Activated naive CD8-positive, alpha-beta T cell treated with anti-CD3 and anti-CD28 coated beads, Interleukin-2, amount 10 ng/mL, durations not matched to agents 7 days and 5 days (primary cell): ENCODE measurements around the gene WDR41. TPM values are rescaled to one million over a fixed set of nuclear protein-coding genes. Genes with fewer than 3 reads are reported as not detected.
"Not testable (repeated sequence)": the region's sequence is repeated elsewhere in the genome, so short reads cannot be mapped to it uniquely, and the experiment has no call there.

Experiments used
- ATAC-seq: fragments of 150-1000 bp; cut with Tn5 transposase; one replicate; pipeline ENCODE4 v1.10.0; 2021; ENCODE audit warnings: low read depth, moderate library complexity
- POLR2A ChIA-PET: fragments of 350-600 bp; sonication (Branson Sonifier 250); formaldehyde crosslinking; loops from one replicate; lab custom pipeline; 2021; ENCODE audit warnings: antibody characterized with exemption; lab: Charles Lee
- DNase-seq: peaks from one replicate; pipeline ENCODE4 v3.0.0; 2021
- H3K27ac Mint-ChIP-seq: one replicate; pipeline ENCODE4 v1.8.0; 2022; ENCODE audit warnings: mild to moderate bottlenecking, mixed read lengths
- H3K27me3 Mint-ChIP-seq: one replicate; pipeline ENCODE4 v1.8.0; 2022; ENCODE audit warnings: mild to moderate bottlenecking, moderate library complexity, mixed read lengths
- H3K36me3 Mint-ChIP-seq: one replicate; pipeline ENCODE4 v1.8.0; 2021; ENCODE audit warnings: mild to moderate bottlenecking, mixed read lengths
- H3K4me1 Mint-ChIP-seq: one replicate; pipeline ENCODE4 v1.8.0; 2021; ENCODE audit warnings: mixed read lengths
- H3K4me3 Mint-ChIP-seq: one replicate; pipeline ENCODE4 v1.8.0; 2022; ENCODE audit warnings: mild to moderate bottlenecking, moderate library complexity, mixed read lengths
- H3K9me3 Mint-ChIP-seq: one replicate; pipeline ENCODE4 v1.8.0; 2021; ENCODE audit warnings: mixed read lengths
- total RNA-seq, 2 experiments: library from RNA; stranded (reverse); gene quantifications; one replicate each; pipeline ENCODE4 v1.2.3, GENCODE V29; 2021

The WDR41 gene
- total RNA-seq, 2 experiments from 2014 or later = 22.4 to 29.2 TPM

- H3K27ac Mint-ChIP-seq, H3K27me3 Mint-ChIP-seq, H3K4me3 Mint-ChIP-seq, ATAC-seq, DNase-seq, H3K9me3 Mint-ChIP-seq, H3K4me1 Mint-ChIP-seq, POLR2A ChIA-PET, H3K36me3 Mint-ChIP-seq: not testable (repeated sequence)
Measured at GRCh38 chr5:77386340-77386739, 105.8 kb downstream of the WDR41 start.

- ATAC-seq, POLR2A ChIA-PET, H3K27ac Mint-ChIP-seq, DNase-seq, H3K9me3 Mint-ChIP-seq, H3K4me3 Mint-ChIP-seq, H3K27me3 Mint-ChIP-seq, H3K36me3 Mint-ChIP-seq: not testable (repeated sequence)
- peaks cover 13% of the 10 kb centered on the region for H3K4me1 Mint-ChIP-seq
Measured at GRCh38 chr5:77383336-77383735, 108.8 kb downstream of the WDR41 start.

Other genes with a start within 250 kb of the WDR41 start
- gene OTP, start 146.4 kb upstream of the WDR41 start, total RNA-seq = not detected